HepG2 (cell line): ENCODE results near the gene PEAK3. TPM values are rescaled to one million over a fixed set of nuclear protein-coding genes. Genes with fewer than 3 reads are reported as not detected.

ENCODE experiments used
- CHCHD3 ChIP-seq: sonication (generic); formaldehyde crosslinking; IDR thresholded peaks from 2 replicates; pipeline ENCODE4 v1.8.0; 2022; ENCODE audit warnings: mild to moderate bottlenecking, missing genetic modification reagents, moderate library complexity
- HDAC1 ChIP-seq: sonication (generic); formaldehyde crosslinking; IDR thresholded peaks from 2 replicates; pipeline ENCODE4 v1.5.1; 2020; ENCODE audit warnings: mild to moderate bottlenecking, missing genetic modification reagents
- IKZF1 ChIP-seq: fragments of 450-650 bp; IDR thresholded peaks from 2 replicates; pipeline ENCODE4 v1.7.1; 2016
- KLF9 ChIP-seq: IDR thresholded peaks from 2 replicates; pipeline ENCODE4 v1.6.1; 2016; ENCODE audit warnings: low read depth
- MIER3 ChIP-seq: IDR thresholded peaks from 2 replicates; pipeline ENCODE4 v1.6.1; 2016; ENCODE audit warnings: missing compliant biosample characterization, borderline replicate concordance
- PAF1 ChIP-seq: IDR thresholded peaks from 2 replicates; pipeline ENCODE4 v1.6.1; 2016; ENCODE audit warnings: missing genetic modification reagents, missing compliant biosample characterization
- RFX1 ChIP-seq: fragments of 450-650 bp; IDR thresholded peaks from 2 replicates; pipeline ENCODE4 v1.6.1; 2017
- SP2 ChIP-seq: sonication (generic); formaldehyde crosslinking; IDR thresholded peaks from 2 replicates; pipeline ENCODE4 v1.5.1; 2020; ENCODE audit warnings: mild to moderate bottlenecking, missing genetic modification reagents
- ZBTB38 ChIP-seq: sonication (generic); formaldehyde crosslinking; IDR thresholded peaks from 2 replicates; pipeline ENCODE4 v1.5.1; 2020; ENCODE audit warnings: mild to moderate bottlenecking, missing genetic modification reagents
- ZBTB39 ChIP-seq: sonication (generic); formaldehyde crosslinking; IDR thresholded peaks from 2 replicates; pipeline ENCODE4 v1.5.0; 2020; ENCODE audit warnings: missing genetic modification reagents
- ZBTB7B ChIP-seq: sonication (generic); formaldehyde crosslinking; IDR thresholded peaks from 2 replicates; pipeline ENCODE4 v1.4.0; 2020; ENCODE audit warnings: missing genetic modification reagents
- ZFAT ChIP-seq: sonication (generic); formaldehyde crosslinking; conservative IDR thresholded peaks from 2 replicates; pipeline ENCODE4 v1.8.1; 2023; ENCODE audit warnings: missing genetic modification reagents, inconsistent platforms
- ZFX ChIP-seq: sonication (generic); formaldehyde crosslinking; IDR thresholded peaks from 2 replicates; pipeline ENCODE4 v1.4.0; 2020; ENCODE audit warnings: mild to moderate bottlenecking, low read depth, missing genetic modification reagents, moderate library complexity
- ZGPAT ChIP-seq: IDR thresholded peaks from 2 replicates; pipeline ENCODE4 v1.6.1; 2016; ENCODE audit warnings: mild to moderate bottlenecking
- ZNF281 ChIP-seq: sonication (generic); formaldehyde crosslinking; IDR thresholded peaks from 2 replicates; pipeline ENCODE4 v1.4.0; 2020; ENCODE audit warnings: missing genetic modification reagents, borderline replicate concordance
- ZNF432 ChIP-seq: sonication (generic); formaldehyde crosslinking; IDR thresholded peaks from 2 replicates; pipeline ENCODE4 v1.5.0; 2020; ENCODE audit warnings: missing genetic modification reagents, mild to moderate bottlenecking, borderline replicate concordance
- ZNF597 ChIP-seq: sonication (generic); formaldehyde crosslinking; IDR thresholded peaks from 2 replicates; pipeline ENCODE4 v1.5.0; 2020; ENCODE audit warnings: missing genetic modification reagents
- ZNF770 ChIP-seq: sonication (generic); formaldehyde crosslinking; IDR thresholded peaks from 2 replicates; pipeline ENCODE4 v1.5.0; 2020; ENCODE audit warnings: mild to moderate bottlenecking, missing genetic modification reagents
- polyA plus RNA-seq, 8 experiments: library from polyadenylated mRNA; depleted of rRNA in 3 of 8; stranded (reverse) in 7 of 8; unstranded in 1 of 8; fragments of >200 nt; fragmentation: Illumina TruSeq in 4 of 8; extraction: Trizol in 4 of 8; gene quantifications; 2 replicates each; pipeline versions ENCODE4 v1.2.1 to v1.2.3, GENCODE V29; 2011 to 2016; ENCODE audit warnings: low read depth in 4 of 8, missing spikeins in 1 of 8, mixed read lengths in 1 of 8; ENCODE audit not compliant: insufficient read depth in 1 of 8
- total RNA-seq, 5 experiments: library from RNA; depleted of rRNA; stranded (reverse); fragments of >200 nt; fragmentation: Illumina TruSeq; extraction: Trizol; gene quantifications; 2 replicates each; pipeline ENCODE4 v1.2.3, GENCODE V29; 2016; ENCODE audit warnings: low read depth in 1 of 5

Gene PEAK3
- total and polyA plus RNA-seq, 2 of the 13 experiments (the other 11 are each of a cell fraction or from before 2014, with no cell fraction given), result not detected

GRCh38 chr19:2252055-2252796, 29.7 kb downstream of the PEAK3 start (continued):
- peak; percentile 49; the same call in 1 of the 2 replicates for TF ChIP-seq ZNF770 (CRISPR knock-in tag)
- TF ChIP-seq ZGPAT (CRISPR knock-in tag), result no peak
- TF ChIP-seq CHCHD3 (CRISPR knock-in tag), result no peak
- TF ChIP-seq ZFX (CRISPR knock-in tag), result peak; percentile 12; the same call in 1 of the 2 replicates
- no peak for TF ChIP-seq IKZF1
- no peak for TF ChIP-seq MIER3 (CRISPR knock-in tag)
- peak; percentile 4; the same call in 1 of the 2 replicates for TF ChIP-seq HDAC1 (CRISPR knock-in tag)
- no peak for TF ChIP-seq ZNF281 (CRISPR knock-in tag)
- TF ChIP-seq ZFAT (CRISPR knock-in tag), result no peak
- no peak for TF ChIP-seq ZNF432 (CRISPR knock-in tag)
- TF ChIP-seq KLF9 (CRISPR knock-in tag), result no peak
- TF ChIP-seq ZBTB7B (CRISPR knock-in tag), result peak; percentile 51; the same call in 1 of the 2 replicates
- 0 out of 2 replicates have a peak, but pooled peaks have one; percentile 13 for TF ChIP-seq ZBTB38 (CRISPR knock-in tag)
- TF ChIP-seq ZBTB39, result no peak
- no peak for TF ChIP-seq ZNF597 (CRISPR knock-in tag)
- no peak for TF ChIP-seq PAF1 (CRISPR knock-in tag)
- TF ChIP-seq SP2 (CRISPR knock-in tag), result peak; percentile 54
- TF ChIP-seq RFX1, result no peak
